ENCODE results near the gene B3GNT9.

GRCh38 chr16:67163999-67164558 lies 13.3 kb upstream of the B3GNT9 start:
- TF ChIP-seq CTCF (IDR thresholded peaks at IDR 0.05; ENCODE audit: borderline replicate concordance, extremely low read depth, low read length, poor library complexity, severe bottlenecking) (no peak), EZH2 (IDR thresholded peaks at IDR 0.05; ENCODE audit: borderline replicate concordance, low read depth, low read length, severe bottlenecking) (no peak)
